Osteoblast (primary cell): ENCODE results near the gene AMBN. TPM values are rescaled to one million over a fixed set of nuclear protein-coding genes. Genes with fewer than 3 reads are reported as not detected.

Experiments
- DNase-seq: peaks from one replicate; pipeline ENCODE4 v3.0.0; 2011; ENCODE audit warnings: low spot score, mixed read lengths; ENCODE audit not compliant: insufficient read length; ENCODE audit errors: missing footprints
- H2AFZ ChIP-seq: 2 replicates; pipeline ENCODE4 v1.6.0; 2011; ENCODE audit warnings: mild to moderate bottlenecking, low read length
- H3K27ac ChIP-seq: 2 replicates; pipeline ENCODE4 v1.5.1; 2011; ENCODE audit warnings: mild to moderate bottlenecking, low read depth, low read length, moderate library complexity
- H3K27me3 ChIP-seq: 2 replicates; pipeline ENCODE4 v1.6.0; 2012; ENCODE audit warnings: mild to moderate bottlenecking, control low read depth, inconsistent platforms, low read length, moderate library complexity; ENCODE audit not compliant: insufficient read depth
- H3K36me3 ChIP-seq: 2 replicates; pipeline ENCODE4 v1.5.1; 2011; ENCODE audit warnings: mild to moderate bottlenecking, low read length, control low read depth, moderate library complexity; ENCODE audit not compliant: insufficient read depth
- H3K4me1 ChIP-seq: 2 replicates; pipeline ENCODE4 v1.5.1; 2011; ENCODE audit warnings: mild to moderate bottlenecking, low read length, control low read depth, moderate library complexity; ENCODE audit not compliant: insufficient read depth
- H3K4me2 ChIP-seq: 2 replicates; pipeline ENCODE4 v1.6.0; 2011; ENCODE audit warnings: mild to moderate bottlenecking, low read length; ENCODE audit not compliant: insufficient read depth
- H3K4me3 ChIP-seq: fragments of 200-600 bp; sonication (generic); 3 replicates; pipeline ENCODE4 v1.5.1; 2012; ENCODE audit warnings: mild to moderate bottlenecking, low read length, inconsistent platforms; ENCODE audit not compliant: insufficient read depth
- H3K79me2 ChIP-seq: 2 replicates; pipeline ENCODE4 v1.6.0; 2012; ENCODE audit warnings: mild to moderate bottlenecking, low read length, control low read depth, inconsistent platforms; ENCODE audit not compliant: insufficient read depth
- H3K9me3 ChIP-seq: 2 replicates; pipeline ENCODE4 v1.5.1; 2011; ENCODE audit warnings: low read depth, low read length, control low read depth
- H4K20me1 ChIP-seq: 2 replicates; pipeline ENCODE4 v1.6.0; 2012; ENCODE audit warnings: mild to moderate bottlenecking, low read length, control low read depth; ENCODE audit not compliant: insufficient read depth
- total RNA-seq: library from RNA; depleted of rRNA; stranded (reverse); fragments of >200 nt; gene quantifications from 2 replicates; pipeline ENCODE4 v1.2.3, GENCODE V29; 2012
- TF ChIP-seq, protein P1 (sequence below): IDR thresholded peaks from 2 replicates; pipeline ENCODE4 v1.5.1; 2011; ENCODE audit warnings: mild to moderate bottlenecking, low read depth, low read length, moderate library complexity; ENCODE audit errors: extremely low read depth

AMBN gene
- total RNA-seq, 1 donor, result not detected

DNA sequence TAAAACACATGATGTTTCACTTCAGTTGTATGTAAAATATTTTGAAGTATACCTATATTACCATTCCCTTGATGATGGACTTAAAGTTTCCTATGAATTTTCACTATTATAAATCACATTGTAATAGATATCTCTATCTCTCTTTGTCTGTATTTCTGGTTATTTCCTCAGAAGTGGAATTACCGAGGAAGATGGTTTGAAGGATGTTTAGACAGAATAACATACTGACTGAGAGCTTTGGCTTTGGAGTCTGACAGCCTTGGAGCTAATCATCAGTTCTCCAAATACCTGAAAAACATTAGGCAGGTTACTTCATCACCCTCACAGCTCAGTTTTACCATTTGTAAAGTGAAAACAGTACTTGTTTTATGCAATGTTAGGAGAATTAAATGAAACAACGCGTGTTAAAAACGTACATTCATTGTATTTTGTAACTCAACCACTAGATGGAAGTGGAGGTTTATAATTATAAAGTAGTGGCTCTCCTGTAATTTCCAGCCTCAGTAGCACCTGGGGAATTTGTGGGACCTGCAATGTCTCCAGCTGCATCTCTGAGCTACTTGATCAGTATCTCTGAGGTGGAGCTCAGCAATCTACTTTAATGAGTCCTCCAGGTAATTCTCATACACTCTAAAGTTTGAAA lies 59.9 kb downstream of the AMBN start:
- TF ChIP-seq, protein P1, sequence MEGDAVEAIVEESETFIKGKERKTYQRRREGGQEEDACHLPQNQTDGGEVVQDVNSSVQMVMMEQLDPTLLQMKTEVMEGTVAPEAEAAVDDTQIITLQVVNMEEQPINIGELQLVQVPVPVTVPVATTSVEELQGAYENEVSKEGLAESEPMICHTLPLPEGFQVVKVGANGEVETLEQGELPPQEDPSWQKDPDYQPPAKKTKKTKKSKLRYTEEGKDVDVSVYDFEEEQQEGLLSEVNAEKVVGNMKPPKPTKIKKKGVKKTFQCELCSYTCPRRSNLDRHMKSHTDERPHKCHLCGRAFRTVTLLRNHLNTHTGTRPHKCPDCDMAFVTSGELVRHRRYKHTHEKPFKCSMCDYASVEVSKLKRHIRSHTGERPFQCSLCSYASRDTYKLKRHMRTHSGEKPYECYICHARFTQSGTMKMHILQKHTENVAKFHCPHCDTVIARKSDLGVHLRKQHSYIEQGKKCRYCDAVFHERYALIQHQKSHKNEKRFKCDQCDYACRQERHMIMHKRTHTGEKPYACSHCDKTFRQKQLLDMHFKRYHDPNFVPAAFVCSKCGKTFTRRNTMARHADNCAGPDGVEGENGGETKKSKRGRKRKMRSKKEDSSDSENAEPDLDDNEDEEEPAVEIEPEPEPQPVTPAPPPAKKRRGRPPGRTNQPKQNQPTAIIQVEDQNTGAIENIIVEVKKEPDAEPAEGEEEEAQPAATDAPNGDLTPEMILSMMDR, result peak; percentile 55
- H3K27ac ChIP-seq, result no peak overlapping the region
- no peaks in the 10 kb centered on the region for H3K9me3 ChIP-seq
- H3K36me3 ChIP-seq, result no peaks in the 10 kb centered on the region
- H2AFZ ChIP-seq, result peak overlapping the region; percentile 94
- no peaks in the 10 kb centered on the region for H3K79me2 ChIP-seq
- peak overlapping the region; percentile 63 for H3K4me3 ChIP-seq
- no peaks in the 10 kb centered on the region for H3K27me3 ChIP-seq
- H3K4me1 ChIP-seq, result peaks cover 12% of the 10 kb centered on the region
- H4K20me1 ChIP-seq, result no peaks in the 10 kb centered on the region
- H3K4me2 ChIP-seq, result peak overlapping the region; percentile 80
- no peak for DNase-seq

DNA sequence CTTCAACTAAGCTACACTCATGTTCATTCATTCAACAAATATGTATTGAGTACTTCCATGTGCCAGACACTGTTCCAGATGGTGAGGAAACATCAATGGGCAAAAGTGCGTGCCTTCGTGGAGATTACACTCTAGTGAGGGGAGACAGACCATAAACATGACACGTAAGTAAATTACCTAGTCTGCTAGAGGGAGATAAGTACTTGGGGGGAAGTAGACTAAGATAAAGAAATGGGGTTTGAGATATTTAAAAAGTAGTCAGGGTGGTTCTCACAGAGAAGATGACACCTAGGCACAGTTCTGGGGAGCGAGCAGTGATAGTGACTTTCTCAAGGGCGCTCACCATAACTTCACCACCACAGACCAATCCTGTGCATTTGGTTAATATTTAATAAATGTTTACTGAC lies 62.6 kb downstream of the AMBN start:
- no peak overlapping the region for H2AFZ ChIP-seq
- no peak overlapping the region for H3K4me3 ChIP-seq
- no peaks in the 10 kb centered on the region for H3K36me3 ChIP-seq
- no peaks in the 10 kb centered on the region for H3K9me3 ChIP-seq
- H3K27ac ChIP-seq, result no peak overlapping the region
- H3K4me2 ChIP-seq, result no peak overlapping the region
- DNase-seq, result no peak
- TF ChIP-seq, protein P1, result no peak
- H3K4me1 ChIP-seq, result peaks cover 12% of the 10 kb centered on the region
- no peaks in the 10 kb centered on the region for H4K20me1 ChIP-seq
- H3K27me3 ChIP-seq, result no peaks in the 10 kb centered on the region
- H3K79me2 ChIP-seq, result no peaks in the 10 kb centered on the region

Other genes starting within 250 kb of the AMBN start
- not detected in 2 replicates for gene SMR3A, start 231.5 kb upstream of the AMBN start, total RNA-seq
- not detected in 2 replicates for gene SMR3B, start 209.1 kb upstream of the AMBN start, total RNA-seq
- not detected in 2 replicates for gene OPRPN, start 194.3 kb upstream of the AMBN start, total RNA-seq
- gene MUC7, start 120.1 kb upstream of the AMBN start, total RNA-seq, result not detected in 2 replicates
- not detected in 2 replicates for gene AMTN, start 73.7 kb upstream of the AMBN start, total RNA-seq
- not detected in 2 replicates for gene ENAM, start 36.5 kb downstream of the AMBN start, total RNA-seq
- gene JCHAIN, start 74.3 kb downstream of the AMBN start, total RNA-seq, result 2.2 and 2.9 TPM in 2 replicates
- 14.5 and 15.0 TPM in 2 replicates for gene UTP3, start 96.3 kb downstream of the AMBN start, total RNA-seq
- gene RUFY3, start 129.7 kb downstream of the AMBN start, total RNA-seq, result 82.5 and 90.2 TPM in 2 replicates
- gene GRSF1, start 247.6 kb downstream of the AMBN start, total RNA-seq, result 78.1 and 79.3 TPM in 2 replicates